GM08714 (cell line): ENCODE results near the gene ANKRD34B.
"Not testable (repeated sequence)": the region's sequence is repeated elsewhere in the genome, so short reads cannot be mapped to it uniquely, and the experiment has no call there.

Experiments
- H3K4me3 ChIP-seq: fragments of 200-500 bp; sonication (Bioruptor generic); 2 replicates; pipeline ENCODE4 v1.5.1; 2014; ENCODE audit warnings: mild to moderate bottlenecking, low read length, inconsistent platforms
- ZNF274 ChIP-seq: IDR thresholded peaks from 2 replicates; pipeline ENCODE4 v1.6.1; 2012; ENCODE audit warnings: mild to moderate bottlenecking, low read depth, low read length

The ANKRD34B gene

DNA sequence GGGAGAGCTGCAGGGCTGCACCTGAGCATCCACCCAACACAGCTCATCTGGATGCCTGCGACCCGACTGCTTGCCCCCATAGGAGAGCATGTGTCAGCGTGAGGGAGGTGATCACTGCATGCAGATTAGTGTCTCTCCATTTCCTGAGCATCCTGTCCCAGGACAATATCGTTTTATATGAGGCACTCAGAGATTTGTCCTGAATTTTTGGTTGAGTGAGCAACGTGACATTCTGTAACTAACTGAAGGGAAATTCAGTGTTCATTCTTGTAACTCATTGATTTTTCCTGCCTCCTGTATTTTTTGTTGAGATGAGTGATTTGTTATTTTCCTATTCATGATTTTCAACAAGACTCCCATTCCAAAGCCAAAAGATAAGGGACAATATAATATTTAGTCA is 20.7 kb upstream of the ANKRD34B start:
- TF ChIP-seq ZNF274, result no peak
- no peak overlapping the region for H3K4me3 ChIP-seq

DNA sequence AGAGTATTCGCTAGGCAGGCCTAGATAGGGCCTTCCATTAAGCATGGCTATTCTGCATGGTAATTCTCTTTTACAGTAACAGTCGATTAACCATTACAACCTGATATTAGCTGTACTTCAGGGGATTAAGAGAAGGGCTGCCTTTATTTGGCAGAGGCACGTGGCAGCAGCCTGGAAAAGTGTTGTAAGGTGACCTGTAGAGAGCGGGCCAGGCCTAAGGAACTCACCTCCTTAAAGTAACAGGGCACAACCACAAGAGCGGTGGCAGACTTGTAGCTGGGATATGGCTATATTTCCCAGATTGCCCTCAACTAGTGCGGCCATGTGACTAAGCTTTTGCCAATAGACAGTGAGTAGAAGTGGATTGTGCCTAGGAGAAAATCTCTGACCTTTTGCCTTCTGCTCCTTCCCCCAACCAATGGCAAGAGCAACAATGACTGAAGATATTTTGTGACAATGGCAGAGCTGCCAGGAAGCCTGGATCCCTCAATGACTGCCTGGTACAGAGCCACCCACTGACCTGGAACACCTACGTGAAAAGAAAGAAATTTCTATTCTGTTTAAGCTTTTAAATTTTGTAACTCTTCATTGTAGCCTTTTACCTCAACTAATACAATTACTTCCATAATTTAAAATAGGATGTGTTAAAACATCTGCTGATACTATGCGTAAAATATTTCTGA is 18.9 kb upstream of the ANKRD34B start:
- TF ChIP-seq ZNF274, result no peak
- H3K4me3 ChIP-seq, result no peak overlapping the region

DNA sequence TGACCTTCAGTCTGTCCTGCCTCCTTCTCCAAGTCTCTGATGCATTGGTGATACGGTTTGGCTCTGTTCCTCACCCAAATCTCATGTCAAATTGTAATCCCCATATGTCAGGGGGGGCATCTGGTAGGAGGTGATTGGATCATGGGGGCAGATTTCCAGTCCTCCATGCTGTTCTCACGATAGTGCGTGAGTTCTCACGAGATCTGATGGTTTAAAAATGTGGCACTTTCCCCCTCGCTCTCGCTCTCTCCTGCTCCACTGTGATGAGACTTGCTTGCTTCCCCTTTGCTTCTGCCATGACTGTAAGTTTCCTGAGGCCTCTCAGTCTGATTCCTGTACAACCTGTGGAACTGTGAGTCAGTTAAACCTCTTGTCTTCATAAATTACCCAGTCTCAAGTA is 14.7 kb upstream of the ANKRD34B start:
- no peak overlapping the region for H3K4me3 ChIP-seq
- TF ChIP-seq ZNF274, result no peak

DNA sequence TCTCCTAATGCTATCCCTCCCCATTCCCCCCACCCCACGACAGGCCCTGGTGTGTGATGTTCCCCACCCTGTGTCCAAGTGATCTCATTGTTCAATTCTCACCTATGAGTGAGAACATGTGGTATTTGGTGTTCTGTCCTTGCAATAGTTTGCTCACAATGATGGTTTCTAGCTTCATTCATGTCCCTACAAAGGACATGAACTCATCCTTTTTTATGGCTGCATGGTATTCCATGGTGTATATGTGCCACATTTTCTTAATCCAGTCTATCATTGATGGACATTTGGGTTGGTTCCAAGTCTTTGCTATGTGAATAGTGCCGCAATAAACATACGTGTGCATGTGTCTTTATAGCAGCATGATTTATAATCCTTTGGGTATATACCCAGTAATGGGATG is 10.2 kb upstream of the ANKRD34B start:
- H3K4me3 ChIP-seq, result not testable (repeated sequence)

DNA sequence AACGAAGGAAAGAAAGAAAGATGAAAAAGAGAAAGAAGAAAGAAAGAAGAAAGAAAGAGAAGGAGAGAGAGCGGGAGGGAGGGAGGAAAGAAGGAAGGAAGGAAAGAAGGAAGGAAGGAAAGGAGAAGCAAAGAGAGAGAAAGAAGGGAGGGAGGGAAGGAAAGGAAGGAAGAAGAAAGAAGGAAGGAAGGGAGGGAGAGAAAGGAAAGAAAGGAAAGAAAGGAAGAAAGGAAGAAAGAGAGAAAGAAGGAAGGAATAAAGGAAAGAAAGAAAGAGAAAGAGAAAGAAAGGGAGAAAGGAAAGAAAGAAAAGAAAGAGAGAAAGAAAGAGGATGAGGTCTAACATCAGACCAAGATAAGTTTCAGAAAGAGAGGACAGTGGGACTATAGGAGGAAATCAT is 9.0 kb upstream of the ANKRD34B start:
- TF ChIP-seq ZNF274, result no peak

DNA sequence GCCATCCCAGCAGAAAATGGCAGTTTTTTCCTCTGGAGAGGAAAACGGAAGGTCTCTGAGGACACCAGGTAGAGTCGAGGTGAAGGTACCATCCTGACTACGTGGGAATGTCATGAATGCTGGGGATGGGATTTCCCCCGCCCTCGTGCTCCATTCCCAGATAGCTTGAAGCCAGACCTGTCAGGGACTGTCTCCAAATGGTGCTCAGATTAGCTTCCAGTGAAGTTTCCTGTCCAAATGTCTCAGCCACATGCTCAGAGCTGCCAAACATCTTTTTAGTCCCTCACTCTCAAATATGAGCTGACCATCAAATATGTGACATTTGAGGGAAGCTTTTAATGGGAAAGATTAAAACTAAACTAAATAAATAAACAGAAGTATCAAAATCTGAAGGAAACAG is 7.6 kb upstream of the ANKRD34B start:
- TF ChIP-seq ZNF274, result no peak
- H3K4me3 ChIP-seq, result no peak overlapping the region

More for the DNA sequence above, 9.0 kb upstream of the ANKRD34B start:
- no peak overlapping the region for H3K4me3 ChIP-seq

DNA sequence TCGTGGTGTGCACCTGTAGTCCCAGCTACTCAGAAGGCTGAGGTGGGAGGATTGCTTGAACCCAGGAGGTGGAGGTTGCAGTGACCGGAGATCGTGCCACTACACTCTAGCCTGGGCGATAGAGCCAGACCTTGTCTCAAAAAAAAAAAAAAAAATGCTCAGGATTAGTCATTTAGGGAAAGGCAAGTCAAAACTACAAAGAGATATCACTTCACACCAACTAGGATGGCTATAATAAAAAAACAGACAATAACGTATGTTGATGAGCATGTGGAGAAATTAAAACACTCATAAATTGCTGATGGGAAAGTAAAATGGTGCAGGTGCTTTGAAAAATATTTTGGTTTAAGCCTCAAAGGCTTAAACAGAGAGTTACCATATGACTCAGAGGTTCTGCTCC is 6.3 kb upstream of the ANKRD34B start:
- H3K4me3 ChIP-seq, result no peak overlapping the region
- TF ChIP-seq ZNF274, result no peak

DNA sequence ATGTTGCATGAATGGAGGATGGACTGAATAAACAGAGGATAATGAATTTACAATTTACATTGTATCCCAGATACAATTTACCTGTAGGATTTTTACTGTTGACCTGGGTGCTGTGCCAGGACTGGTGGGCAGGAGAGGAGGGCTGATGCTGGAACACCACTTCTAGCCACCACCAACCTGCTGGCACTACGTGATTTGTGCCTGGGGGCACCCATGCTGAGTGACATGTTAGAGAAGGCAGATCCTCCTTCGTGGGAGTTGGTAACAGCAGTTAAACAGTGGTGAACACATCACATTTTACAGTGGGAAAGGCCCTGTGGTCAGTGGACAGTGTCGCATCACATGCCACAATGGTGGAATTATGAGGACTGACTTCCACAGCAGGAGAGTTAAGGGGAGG is 3.0 kb upstream of the ANKRD34B start:
- TF ChIP-seq ZNF274, result no peak
- no peak overlapping the region for H3K4me3 ChIP-seq

DNA sequence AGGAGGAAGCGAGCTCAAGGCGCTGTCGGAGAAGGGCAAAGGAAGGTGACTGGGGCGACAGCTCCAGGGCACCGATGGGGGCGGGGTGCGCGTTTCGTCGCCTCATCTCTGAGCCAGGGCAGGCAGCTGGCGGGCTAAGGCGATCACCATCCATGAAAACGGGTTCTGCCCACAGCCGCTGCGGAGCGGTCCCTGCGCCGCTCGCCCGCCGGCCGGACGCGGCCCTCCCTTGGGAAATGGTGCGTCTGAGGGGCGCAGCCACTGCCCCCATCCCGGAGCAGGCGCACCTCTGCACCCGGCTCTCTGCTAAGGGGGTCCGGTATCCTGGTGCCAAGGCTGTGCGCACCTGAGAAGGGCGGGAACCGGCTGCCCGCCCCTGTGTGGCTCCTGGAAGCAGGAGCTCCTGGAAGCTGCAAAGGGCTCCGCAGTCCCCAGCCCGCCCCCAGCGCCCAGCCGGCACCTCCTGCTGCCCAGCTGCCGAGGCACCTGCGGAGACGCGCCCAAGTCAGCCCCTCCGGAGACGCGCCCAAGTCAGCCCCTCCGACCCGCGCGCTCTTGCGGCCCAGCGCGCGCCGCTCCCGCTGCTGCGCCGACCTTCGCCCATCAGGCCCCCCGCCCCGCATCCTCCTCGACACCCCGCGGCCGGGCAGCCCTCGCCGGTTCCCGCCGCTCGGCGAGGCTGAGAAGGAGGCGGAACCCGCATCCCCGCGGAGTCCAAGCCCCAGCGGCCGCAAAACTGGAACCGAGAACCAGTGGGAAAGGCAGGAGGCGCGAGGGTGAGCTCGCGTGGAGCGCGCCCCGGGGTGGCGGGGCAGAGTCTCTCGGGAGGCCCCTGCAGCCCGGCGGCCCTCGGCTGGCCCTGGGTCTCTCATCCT is 757 bp downstream of the ANKRD34B start:
- TF ChIP-seq ZNF274, result no peak
- H3K4me3 ChIP-seq, result peak overlapping the region; percentile 46; the same call in 1 of the 2 replicates

DNA sequence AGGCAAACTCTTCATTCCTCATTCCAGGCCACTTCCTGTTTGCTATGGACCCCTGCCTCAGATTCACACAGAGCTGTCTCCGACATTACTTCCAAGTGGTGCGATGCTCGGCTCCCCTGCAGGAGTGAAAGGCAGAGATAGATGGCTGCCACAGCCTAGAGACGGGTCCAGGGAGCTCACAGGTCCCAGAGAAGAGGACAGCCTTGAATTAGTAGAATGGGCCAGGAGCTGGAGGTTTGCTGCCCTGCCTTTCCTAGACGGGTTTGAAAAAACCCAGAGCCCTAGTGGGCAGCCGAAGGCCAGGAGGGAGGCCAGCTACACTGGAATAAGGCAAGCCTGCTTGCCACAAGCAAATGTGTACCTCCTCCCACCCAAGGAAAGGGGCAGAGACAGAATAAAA is 1.8 kb downstream of the ANKRD34B start:
- H3K4me3 ChIP-seq, result no peak overlapping the region
- TF ChIP-seq ZNF274, result no peak

DNA sequence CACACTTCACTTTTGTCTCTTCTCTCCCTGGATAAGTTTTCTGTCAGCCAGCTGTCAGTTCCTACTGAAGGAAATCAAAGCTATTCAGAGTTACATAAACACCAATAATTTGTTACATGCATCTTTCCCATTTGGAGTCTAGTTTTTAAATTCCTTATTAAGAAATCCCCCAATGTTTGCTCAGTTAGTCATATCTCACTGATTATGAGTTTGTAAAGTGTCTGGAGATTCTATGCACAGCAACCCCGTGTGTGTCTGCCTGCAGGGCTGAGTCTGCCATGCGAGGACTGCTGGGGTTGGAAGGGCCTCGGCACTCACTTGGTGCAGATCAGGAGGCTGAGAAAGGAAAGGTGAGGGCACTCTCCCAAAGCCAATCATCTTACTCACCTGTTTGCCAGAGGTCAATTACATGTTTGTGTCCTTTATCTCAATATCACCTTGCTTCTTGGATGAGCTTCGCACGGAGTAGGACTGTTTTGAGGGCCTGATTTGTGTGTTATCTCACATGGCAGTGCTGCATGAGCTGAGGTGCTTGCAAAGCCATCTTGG is 3.3 kb downstream of the ANKRD34B start:
- H3K4me3 ChIP-seq, result no peak overlapping the region
- TF ChIP-seq ZNF274, result no peak

DNA sequence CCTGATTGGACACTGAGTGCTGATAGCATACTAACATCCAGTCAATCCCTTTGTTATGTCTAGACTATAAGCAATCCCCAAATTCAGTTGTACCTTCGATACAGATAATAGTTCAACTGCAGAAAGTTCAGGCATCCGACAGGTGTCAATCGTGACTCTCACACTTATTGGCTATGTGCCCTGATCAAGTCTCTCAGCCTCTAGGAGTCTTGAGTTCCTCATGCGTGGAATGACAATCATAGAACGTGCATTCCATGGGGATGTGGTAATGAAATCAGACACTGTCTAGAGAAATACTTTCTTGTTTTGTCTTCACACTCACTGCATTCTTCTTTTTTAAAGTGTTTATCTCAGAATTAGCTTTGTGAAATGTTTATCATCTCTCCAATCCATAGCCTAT is 4.8 kb downstream of the ANKRD34B start:
- no peak for TF ChIP-seq ZNF274
- H3K4me3 ChIP-seq, result no peak overlapping the region

DNA sequence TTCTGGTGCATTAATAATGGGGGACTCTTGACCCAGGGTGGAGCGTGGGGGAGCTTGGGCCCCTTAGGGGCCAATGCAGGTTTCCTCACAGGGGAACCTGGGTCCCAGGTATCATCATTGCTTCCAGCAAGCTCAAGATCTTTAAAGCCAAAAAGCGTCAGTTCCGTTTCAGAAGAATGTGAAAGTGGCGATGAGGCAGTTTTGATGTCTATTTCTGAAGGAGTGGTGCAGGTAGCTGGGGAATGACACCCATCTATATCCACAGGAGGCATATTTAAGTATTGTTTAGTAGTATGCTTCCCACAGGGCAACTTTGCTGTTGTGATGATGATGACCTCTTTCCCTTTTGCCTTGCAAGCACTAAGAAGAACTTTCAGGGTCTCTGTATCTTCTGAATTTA is 10.8 kb downstream of the ANKRD34B start:
- no peak overlapping the region for H3K4me3 ChIP-seq
- TF ChIP-seq ZNF274, result no peak

DNA sequence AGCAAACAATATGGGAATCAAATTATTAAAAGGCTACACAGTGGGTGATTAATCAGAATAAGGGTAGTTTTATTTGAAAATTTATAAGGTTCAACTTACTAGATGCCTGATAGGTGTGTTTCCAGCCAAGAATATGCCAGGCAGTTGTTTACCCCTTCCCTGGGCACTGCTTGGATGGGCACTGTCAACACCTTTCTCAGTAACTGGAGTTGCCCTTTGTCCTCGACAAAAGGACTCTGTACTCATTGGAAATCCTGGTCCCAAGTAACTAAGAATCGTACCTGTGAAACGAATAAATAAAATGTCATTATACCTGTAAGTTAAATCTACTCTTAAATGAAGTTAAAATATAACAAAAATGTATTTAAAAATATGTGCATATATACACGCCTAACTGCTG is 15.0 kb downstream of the ANKRD34B start:
- TF ChIP-seq ZNF274, result no peak
- no peak overlapping the region for H3K4me3 ChIP-seq

DNA sequence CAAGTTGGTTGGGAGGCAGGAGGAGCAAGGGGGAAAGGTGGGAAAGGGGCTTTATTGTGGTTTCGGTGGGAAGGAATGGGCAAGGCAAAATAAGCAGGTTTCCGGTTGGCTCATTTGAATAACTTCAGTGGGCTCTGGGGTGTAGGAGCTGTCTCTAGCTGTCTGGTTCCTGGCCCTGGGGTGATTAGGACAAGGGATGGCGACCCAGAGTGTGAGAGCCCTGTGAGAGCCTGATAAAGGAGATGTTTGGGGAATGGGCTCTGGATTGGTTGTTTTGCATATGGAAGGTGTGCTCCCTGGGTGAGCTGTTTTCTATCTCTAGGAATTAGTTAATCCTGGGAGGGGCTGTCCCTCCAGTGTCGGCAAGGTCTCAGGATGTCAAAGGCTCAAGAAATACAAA is 15.4 kb downstream of the ANKRD34B start:
- TF ChIP-seq ZNF274, result no peak
- no peak overlapping the region for H3K4me3 ChIP-seq
